HepG2 (cell line): ENCODE results near the gene ENO1. TPM values are rescaled to one million over a fixed set of nuclear protein-coding genes. Genes with fewer than 3 reads are reported as not detected.
"Not testable (repeated sequence)": the region's sequence is repeated elsewhere in the genome, so short reads cannot be mapped to it uniquely, and the experiment has no call there.

ENCODE experiments used
- ATAC-seq: fragments of 200-7000 bp; cut with Tn5 transposase; 3 replicates; pipeline ENCODE4 v1.9.1; 2020; ENCODE audit warnings: mild to moderate bottlenecking, moderate library complexity
- BruUV-seq: library from RNA; stranded (reverse); fragments of 400-500 nt; replicated peaks from 2 replicates; lab custom pipeline; 2021; lab: Mats Ljungman, UMichigan
- CTCF ChIA-PET: fragments of 300-600 bp; formaldehyde crosslinking; extraction: SDS; loops from one replicate; lab custom pipeline; 2021; ENCODE audit warnings: low total read pairs, inconsistent platforms, low intra/inter-chr PET ratio; lab: Yijun Ruan, JAX
- POLR2A ChIA-PET: fragments of 350-600 bp; sonication (Branson Sonifier 250); formaldehyde crosslinking; loops from one replicate; lab custom pipeline; 2020; ENCODE audit warnings: antibody characterized with exemption, inconsistent platforms; lab: Yijun Ruan, JAX
- DNase-seq: peaks from one replicate; pipeline ENCODE4 v3.0.0-alpha.2; 2015; ENCODE audit warnings: low spot score
- FAIRE-seq: peaks from 3 replicates; lab custom pipeline; 2011; peaks lifted over from hg19 to GRCh38; lab: Jason Lieb, UNC
- H2AFZ ChIP-seq: one replicate; pipeline ENCODE4 v1.6.1; 2011; ENCODE audit warnings: low read length, inconsistent platforms
- H3K27ac ChIP-seq: fragments of 300-600 bp; 3 replicates; pipeline ENCODE4 v1.8.0; 2011; ENCODE audit warnings: mixed run types, mild to moderate bottlenecking, mixed read lengths, low read length, inconsistent platforms; ENCODE audit not compliant: insufficient read depth; ENCODE audit errors: extremely low read length
- H3K27me3 ChIP-seq, 2 experiments: fragments of 200-600 bp in 1 of 2; 2 replicates in 1 of 2; 3 replicates in 1 of 2; pipeline versions ENCODE4 v1.6.0 to v1.8.0; 2011; ENCODE audit warnings: low read length in 2 of 2, mild to moderate bottlenecking in 2 of 2, moderate library complexity in 2 of 2, inconsistent platforms in 1 of 2; ENCODE audit not compliant: insufficient read depth in 2 of 2, control insufficient read depth in 1 of 2
- H3K36me3 ChIP-seq, 2 experiments: fragments of 200-600 bp in 1 of 2; replicated peaks in 1 of 2; 2 replicates in 1 of 2; 3 replicates in 1 of 2; pipeline versions ENCODE4 v1.5.1 to v1.8.0; 2011; ENCODE audit warnings: low read length in 2 of 2, inconsistent platforms in 1 of 2; ENCODE audit not compliant: insufficient read depth in 2 of 2, control insufficient read depth in 1 of 2
- H3K4me1 ChIP-seq: 2 replicates; pipeline ENCODE4 v1.5.1; 2012; ENCODE audit warnings: low read length, inconsistent platforms; ENCODE audit not compliant: insufficient read depth
- H3K4me2 ChIP-seq: 2 replicates; pipeline ENCODE4 v1.6.0; 2011; ENCODE audit warnings: low read depth, low read length, inconsistent platforms
- H3K4me3 ChIP-seq, 3 experiments: fragments of 200-600 bp in 1 of 3; sonication (generic), shearing (Covaris generic) in 1 of 3; replicated peaks in 1 of 3; 2 replicates each; pipeline ENCODE4 v1.5.1; 2011 to 2016; ENCODE audit warnings: low read length in 3 of 3, inconsistent platforms in 2 of 3, low read depth in 2 of 3, mild to moderate bottlenecking in 2 of 3, control low read depth in 1 of 3, mixed read lengths in 1 of 3; ENCODE audit not compliant: insufficient read depth in 1 of 3
- H3K79me2 ChIP-seq: one replicate; pipeline ENCODE4 v1.6.1; 2011; ENCODE audit warnings: low read length, inconsistent platforms; ENCODE audit not compliant: insufficient read depth
- H3K9ac ChIP-seq: 2 replicates; pipeline ENCODE4 v1.6.0; 2011; ENCODE audit warnings: mild to moderate bottlenecking, low read depth, low read length, inconsistent platforms; ENCODE audit not compliant: insufficient read depth
- H3K9me3 ChIP-seq: 2 replicates; pipeline ENCODE4 v1.5.1; 2012; ENCODE audit warnings: mild to moderate bottlenecking, low read length
- H4K20me1 ChIP-seq: 2 replicates; pipeline ENCODE4 v1.6.0; 2011; ENCODE audit warnings: inconsistent platforms, mild to moderate bottlenecking, low read length, moderate library complexity; ENCODE audit not compliant: insufficient read depth
- AKAP8 ChIP-seq: sonication (generic); formaldehyde crosslinking; IDR thresholded peaks from 2 replicates; pipeline ENCODE4 v1.5.1; 2020; ENCODE audit warnings: mild to moderate bottlenecking, missing genetic modification reagents
- CHD2 ChIP-seq: IDR thresholded peaks from 2 replicates; pipeline ENCODE4 v1.6.1; 2011; ENCODE audit warnings: low read depth, low read length, improper control_type of control experiment
- FOXA3 ChIP-seq: IDR thresholded peaks from 2 replicates; pipeline ENCODE4 v1.6.1; 2016; ENCODE audit warnings: missing genetic modification reagents, missing compliant biosample characterization
- HINFP ChIP-seq: sonication (generic); formaldehyde crosslinking; IDR thresholded peaks from 2 replicates; pipeline ENCODE4 v1.4.0; 2020; ENCODE audit warnings: low read depth, mild to moderate bottlenecking, missing genetic modification reagents
- MAX ChIP-seq: IDR thresholded peaks from 2 replicates; pipeline ENCODE4 v1.6.1; 2012; ENCODE audit warnings: inconsistent platforms
- NFYC ChIP-seq: IDR thresholded peaks from 2 replicates; pipeline ENCODE4 v1.6.1; 2016; ENCODE audit warnings: missing genetic modification reagents, missing compliant biosample characterization
- PRMT3 ChIP-seq: sonication (generic); formaldehyde crosslinking; IDR thresholded peaks from 2 replicates; pipeline ENCODE4 v1.8.1; 2022; ENCODE audit warnings: low read depth, mild to moderate bottlenecking, moderate library complexity, missing genetic modification reagents, borderline replicate concordance
- SMARCC2 ChIP-seq: fragments of 450-650 bp; IDR thresholded peaks from 2 replicates; pipeline ENCODE4 v1.6.1; 2017; ENCODE audit warnings: antibody characterized with exemption, mild to moderate bottlenecking
- TCF12 ChIP-seq, 2 experiments: fragments of 450-650 bp in 1 of 2; sonication (generic) in 1 of 2; formaldehyde crosslinking in 1 of 2; IDR thresholded peaks; 2 replicates each; pipeline versions ENCODE4 v1.6.1 to v1.8.0; 2017 to 2022; ENCODE audit warnings: antibody characterized with exemption in 1 of 2, mild to moderate bottlenecking in 1 of 2, missing genetic modification reagents in 1 of 2, moderate library complexity in 1 of 2
- ZNF10 ChIP-seq: sonication (generic); formaldehyde crosslinking; IDR thresholded peaks from 2 replicates; pipeline ENCODE4 v1.4.0; 2020; ENCODE audit warnings: mild to moderate bottlenecking, low read depth, missing genetic modification reagents, borderline replicate concordance
- ZNF20 ChIP-seq: sonication (generic); formaldehyde crosslinking; IDR thresholded peaks from 2 replicates; pipeline ENCODE4 v1.4.0; 2020; ENCODE audit warnings: mild to moderate bottlenecking, moderate library complexity, missing genetic modification reagents
- ZNF567 ChIP-seq: sonication (generic); formaldehyde crosslinking; IDR thresholded peaks from 2 replicates; pipeline ENCODE4 v1.8.1; 2023; ENCODE audit warnings: mild to moderate bottlenecking, missing genetic modification reagents, borderline replicate concordance
- ZNF790 ChIP-seq: sonication (generic); formaldehyde crosslinking; IDR thresholded peaks from 2 replicates; pipeline ENCODE4 v1.8.0; 2022; ENCODE audit warnings: missing genetic modification reagents, mild to moderate bottlenecking, borderline replicate concordance
- WGBS: methylation state at CpG from one replicate; pipeline ENCODE4 v1.1.6; 2017; ENCODE audit warnings: low lambda C conversion rate; 5-methylcytosine and 5-hydroxymethylcytosine counted together
- in situ Hi-C: cut with HindIII; loops from 2 replicates; pipeline ENCODE4 v1.10.0; 2017; ENCODE audit warnings: low pct_unique_long_range_greater_than_20kb; ENCODE audit not compliant: extremely low pct_ligation_motif_present
- intact Hi-C: fragments of 100-400 bp; cut with micrococcal nuclease; formaldehyde crosslinking; loops from one replicate; pipeline ENCODE4 v1.10.0; 2022; ENCODE audit not compliant: unreplicated experiment
- polyA plus RNA-seq, 8 experiments: library from polyadenylated mRNA; depleted of rRNA in 3 of 8; stranded (reverse) in 7 of 8; unstranded in 1 of 8; fragments of >200 nt; fragmentation: Illumina TruSeq in 4 of 8; extraction: Trizol in 4 of 8; gene quantifications; 2 replicates each; pipeline versions ENCODE4 v1.2.1 to v1.2.3, GENCODE V29; 2011 to 2016; ENCODE audit warnings: low read depth in 4 of 8, missing spikeins in 1 of 8, mixed read lengths in 1 of 8; ENCODE audit not compliant: insufficient read depth in 1 of 8
- total RNA-seq, 5 experiments: library from RNA; depleted of rRNA; stranded (reverse); fragments of >200 nt; fragmentation: Illumina TruSeq; extraction: Trizol; gene quantifications; 2 replicates each; pipeline ENCODE4 v1.2.3, GENCODE V29; 2016; ENCODE audit warnings: low read depth in 1 of 5

The ENO1 gene
- total and polyA plus RNA-seq, 2 of the 13 experiments (the other 11 are each of a cell fraction or from before 2014, with no cell fraction given) = 1,559 to 3,103 TPM

GRCh38 chr1:8900684-8901083 lies 22.2 kb upstream of the ENO1 start:
- ATAC-seq, H2AFZ ChIP-seq, H3K9me3 ChIP-seq, H3K4me3 ChIP-seq, H4K20me1 ChIP-seq, DNase-seq, in situ Hi-C loops, intact Hi-C loops, H3K27me3 ChIP-seq, H3K27ac ChIP-seq, CTCF ChIA-PET, H3K79me2 ChIP-seq, FAIRE-seq, H3K9ac ChIP-seq, BruUV-seq, H3K4me2 ChIP-seq, H3K36me3 ChIP-seq: not testable (repeated sequence)
- H3K4me1 ChIP-seq = peaks cover 70% of the 10 kb centered on the region
- POLR2A ChIA-PET = interaction anchor here (0.6 to 3.7 kb wide), 5 partner anchors 8 to 36 kb away, joined by 3 to 20 read pairs (median 3); partner anchors contain the start of gene ENO1
- WGBS = 33% methylated on average over 4 of the region's 4 CpGs

- POLR2A ChIA-PET = interaction anchor here (0.6 to 3.7 kb wide), 2 partner anchors 20 to 23 kb away, joined by 3 to 20 read pairs; partner anchors contain the start of gene ENO1
- WGBS = 94% methylated on average over 7 of the region's 7 CpGs
Observed at GRCh38 chr1:8899046-8899445, 20.6 kb upstream of the ENO1 start.

More at GRCh38 chr1:8899046-8899445, 20.6 kb upstream of the ENO1 start:
- no peak overlapping the region for H3K9ac ChIP-seq
- H3K36me3 ChIP-seq = no peaks in the 10 kb centered on the region
- H3K4me1 ChIP-seq = peaks cover 60% of the 10 kb centered on the region
- H3K79me2 ChIP-seq = no peaks in the 10 kb centered on the region
- FAIRE-seq (no peak), DNase-seq (no peak), ATAC-seq (no peak)
- in situ Hi-C loops (no loop called here), intact Hi-C loops (no loop called here)
- H3K4me2 ChIP-seq = 0 out of 2 replicates have a peak overlapping the region, but pooled peaks have one; percentile 12
- no TSS peak for BruUV-seq
- H3K9me3 ChIP-seq = no peaks in the 10 kb centered on the region
- no peak for TF ChIP-seq ZNF10
- TF ChIP-seq FOXA3 = no peak
- no peak for TF ChIP-seq TCF12 (IDR thresholded peaks at IDR 0.05)
- TF ChIP-seq TCF12 (CRISPR knock-in tag; IDR thresholded peaks at IDR 0.05) = no peak
- TF ChIP-seq SMARCC2 = no peak
- TF ChIP-seq PRMT3 (CRISPR knock-in tag) = no peak
- no peak for TF ChIP-seq ZNF567 (CRISPR knock-in tag)
- no peak for TF ChIP-seq AKAP8 (CRISPR knock-in tag)
- TF ChIP-seq HINFP = no peak
- no peak for TF ChIP-seq ZNF20 (CRISPR knock-in tag)
- TF ChIP-seq NFYC (CRISPR knock-in tag) = no peak
- no peak for TF ChIP-seq MAX
- TF ChIP-seq CHD2 = no peak
- no peak for TF ChIP-seq ZNF790 (CRISPR knock-in tag)
- H3K27me3 ChIP-seq = no peaks in the 10 kb centered on the region
- no peak overlapping the region for H2AFZ ChIP-seq
- H3K4me3 ChIP-seq = no peak overlapping the region
- CTCF ChIA-PET = no interaction called here
- H4K20me1 ChIP-seq = no peaks in the 10 kb centered on the region
- no peak overlapping the region for H3K27ac ChIP-seq
